ENCODE measurements around the gene UTRN. TPM values are rescaled to one million over a fixed set of nuclear protein-coding genes. Genes with fewer than 3 reads are reported as not detected.

UTRN gene
- total and polyA plus RNA-seq, 10 of the 15 experiments (the other 5 are each of a cell fraction or from before 2014, with no cell fraction given): 1.6 to 52.6 (median 25.5) TPM

DNA sequence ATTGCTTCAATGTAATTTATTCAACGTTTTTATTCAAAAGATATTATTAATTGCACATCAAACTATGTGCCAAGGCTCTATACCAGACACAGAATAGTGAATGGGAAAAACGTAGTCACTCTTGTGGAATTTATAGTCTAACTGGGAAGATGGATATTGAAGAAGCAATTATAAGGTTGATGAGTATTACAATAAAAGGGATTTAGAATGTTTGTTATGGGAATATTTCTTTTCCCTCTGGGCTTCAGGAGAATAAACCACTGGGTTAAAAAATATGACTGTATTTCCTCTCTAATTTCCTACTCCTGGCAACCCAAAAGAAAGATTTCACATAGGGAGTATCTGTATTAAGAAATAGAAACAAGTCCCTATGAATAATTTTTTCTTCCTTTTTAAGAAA lies 25.1 kb upstream of the UTRN start (continued):
- TF ChIP-seq PML (IDR thresholded peaks at IDR 0.05; ENCODE audit: low read length) (no peak), POLR2AphosphoS2 (IDR thresholded peaks at IDR 0.05; ENCODE audit: low read depth, low read length) (no peak), CBX5 (IDR thresholded peaks at IDR 0.05; ENCODE audit: low read depth) (no peak), KAT2A (conservative IDR thresholded peaks at IDR 0.05; ENCODE audit: control insufficient read depth, low read depth, low read length) (no peak), PAX5 (IDR thresholded peaks at IDR 0.05; ENCODE audit: borderline replicate concordance, low read depth, low read length) (no peak)
- TF ChIP-seq, protein P1, sequence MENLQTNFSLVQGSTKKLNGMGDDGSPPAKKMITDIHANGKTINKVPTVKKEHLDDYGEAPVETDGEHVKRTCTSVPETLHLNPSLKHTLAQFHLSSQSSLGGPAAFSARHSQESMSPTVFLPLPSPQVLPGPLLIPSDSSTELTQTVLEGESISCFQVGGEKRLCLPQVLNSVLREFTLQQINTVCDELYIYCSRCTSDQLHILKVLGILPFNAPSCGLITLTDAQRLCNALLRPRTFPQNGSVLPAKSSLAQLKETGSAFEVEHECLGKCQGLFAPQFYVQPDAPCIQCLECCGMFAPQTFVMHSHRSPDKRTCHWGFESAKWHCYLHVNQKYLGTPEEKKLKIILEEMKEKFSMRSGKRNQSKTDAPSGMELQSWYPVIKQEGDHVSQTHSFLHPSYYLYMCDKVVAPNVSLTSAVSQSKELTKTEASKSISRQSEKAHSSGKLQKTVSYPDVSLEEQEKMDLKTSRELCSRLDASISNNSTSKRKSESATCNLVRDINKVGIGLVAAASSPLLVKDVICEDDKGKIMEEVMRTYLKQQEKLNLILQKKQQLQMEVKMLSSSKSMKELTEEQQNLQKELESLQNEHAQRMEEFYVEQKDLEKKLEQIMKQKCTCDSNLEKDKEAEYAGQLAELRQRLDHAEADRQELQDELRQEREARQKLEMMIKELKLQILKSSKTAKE (IDR thresholded peaks at IDR 0.05; ENCODE audit: low read depth, poor library complexity, severe bottlenecking): no peak
- TF ChIP-seq, protein P2, sequence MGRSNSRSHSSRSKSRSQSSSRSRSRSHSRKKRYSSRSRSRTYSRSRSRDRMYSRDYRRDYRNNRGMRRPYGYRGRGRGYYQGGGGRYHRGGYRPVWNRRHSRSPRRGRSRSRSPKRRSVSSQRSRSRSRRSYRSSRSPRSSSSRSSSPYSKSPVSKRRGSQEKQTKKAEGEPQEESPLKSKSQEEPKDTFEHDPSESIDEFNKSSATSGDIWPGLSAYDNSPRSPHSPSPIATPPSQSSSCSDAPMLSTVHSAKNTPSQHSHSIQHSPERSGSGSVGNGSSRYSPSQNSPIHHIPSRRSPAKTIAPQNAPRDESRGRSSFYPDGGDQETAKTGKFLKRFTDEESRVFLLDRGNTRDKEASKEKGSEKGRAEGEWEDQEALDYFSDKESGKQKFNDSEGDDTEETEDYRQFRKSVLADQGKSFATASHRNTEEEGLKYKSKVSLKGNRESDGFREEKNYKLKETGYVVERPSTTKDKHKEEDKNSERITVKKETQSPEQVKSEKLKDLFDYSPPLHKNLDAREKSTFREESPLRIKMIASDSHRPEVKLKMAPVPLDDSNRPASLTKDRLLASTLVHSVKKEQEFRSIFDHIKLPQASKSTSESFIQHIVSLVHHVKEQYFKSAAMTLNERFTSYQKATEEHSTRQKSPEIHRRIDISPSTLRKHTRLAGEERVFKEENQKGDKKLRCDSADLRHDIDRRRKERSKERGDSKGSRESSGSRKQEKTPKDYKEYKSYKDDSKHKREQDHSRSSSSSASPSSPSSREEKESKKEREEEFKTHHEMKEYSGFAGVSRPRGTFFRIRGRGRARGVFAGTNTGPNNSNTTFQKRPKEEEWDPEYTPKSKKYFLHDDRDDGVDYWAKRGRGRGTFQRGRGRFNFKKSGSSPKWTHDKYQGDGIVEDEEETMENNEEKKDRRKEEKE (IDR thresholded peaks at IDR 0.05): no peak

All from GM12878 (cell line).